NCI-H2227 (cell line): ENCODE results near the gene PCNX2.

Experiments
- DNase-seq: peaks from one replicate; lab custom pipeline; 2025; ENCODE audit not compliant: unreplicated experiment; lab: John Stamatoyannopoulos, UW

The PCNX2 gene

GRCh38 chr1:232943679-232944252, 351.8 kb downstream of the PCNX2 start:
- DNase-seq, result no peak

GRCh38 chr1:232942413-232943294, 352.9 kb downstream of the PCNX2 start:
- no peak for DNase-seq

GRCh38 chr1:232940262-232940661, 355.3 kb downstream of the PCNX2 start:
- no peak for DNase-seq

GRCh38 chr1:232939748-232940147, 355.8 kb downstream of the PCNX2 start:
- DNase-seq, result no peak

- DNase-seq, result no peak
These were observed 356.6 kb downstream of the PCNX2 start for GRCh38 chr1:232938926-232939325.

GRCh38 chr1:232937741-232938375, 357.7 kb downstream of the PCNX2 start:
- DNase-seq, result no peak

GRCh38 chr1:232936941-232937340, 358.6 kb downstream of the PCNX2 start:
- DNase-seq, result no peak
